ENCODE results near the gene RHPN2.

DNA sequence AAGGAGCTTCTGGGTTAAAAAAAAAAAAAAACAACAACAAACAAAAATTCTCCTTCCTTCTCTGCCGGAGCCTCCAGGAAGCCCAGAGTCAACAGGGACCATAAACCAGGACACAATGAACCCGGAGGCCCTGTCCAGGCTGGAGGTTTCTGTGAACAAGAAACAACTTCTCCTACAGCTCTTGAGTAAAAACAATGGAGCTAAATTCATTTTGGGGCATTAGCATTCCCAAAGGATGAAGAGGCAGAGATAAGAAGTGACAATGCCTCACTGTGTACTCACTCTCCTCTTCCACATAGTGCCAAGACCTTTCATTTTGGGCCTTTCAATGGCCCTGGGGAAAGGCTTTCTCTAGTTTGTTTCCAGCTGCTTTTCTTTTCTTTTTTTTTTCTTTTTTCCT, 9.0 kb downstream of the RHPN2 start:
- TF ChIP-seq, protein P1, sequence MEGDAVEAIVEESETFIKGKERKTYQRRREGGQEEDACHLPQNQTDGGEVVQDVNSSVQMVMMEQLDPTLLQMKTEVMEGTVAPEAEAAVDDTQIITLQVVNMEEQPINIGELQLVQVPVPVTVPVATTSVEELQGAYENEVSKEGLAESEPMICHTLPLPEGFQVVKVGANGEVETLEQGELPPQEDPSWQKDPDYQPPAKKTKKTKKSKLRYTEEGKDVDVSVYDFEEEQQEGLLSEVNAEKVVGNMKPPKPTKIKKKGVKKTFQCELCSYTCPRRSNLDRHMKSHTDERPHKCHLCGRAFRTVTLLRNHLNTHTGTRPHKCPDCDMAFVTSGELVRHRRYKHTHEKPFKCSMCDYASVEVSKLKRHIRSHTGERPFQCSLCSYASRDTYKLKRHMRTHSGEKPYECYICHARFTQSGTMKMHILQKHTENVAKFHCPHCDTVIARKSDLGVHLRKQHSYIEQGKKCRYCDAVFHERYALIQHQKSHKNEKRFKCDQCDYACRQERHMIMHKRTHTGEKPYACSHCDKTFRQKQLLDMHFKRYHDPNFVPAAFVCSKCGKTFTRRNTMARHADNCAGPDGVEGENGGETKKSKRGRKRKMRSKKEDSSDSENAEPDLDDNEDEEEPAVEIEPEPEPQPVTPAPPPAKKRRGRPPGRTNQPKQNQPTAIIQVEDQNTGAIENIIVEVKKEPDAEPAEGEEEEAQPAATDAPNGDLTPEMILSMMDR (IDR thresholded peaks at IDR 0.05) = no peak
- no peak for TF ChIP-seq POLR2AphosphoS5 (IDR thresholded peaks at IDR 0.05)
- TF ChIP-seq POLR2A (IDR thresholded peaks at IDR 0.05) = no peak
